ENCODE data around the gene ARL2.

The ARL2 gene

GRCh38 chr11:64994318-64994717 is 19.6 kb upstream of the ARL2 start:
- Histone ChIP-seq H3K9me3 (no peaks in the 10 kb centered on the region), H3K4me3 (ENCODE audit: low read depth in 1 of 2, low read length in 1 of 2) (no peak overlapping the region), H3K27ac (no peak overlapping the region), H3K36me3 (no peaks in the 10 kb centered on the region), H3K27me3 (no peaks in the 10 kb centered on the region), H3K4me1 (ENCODE audit: control insufficient read depth in 1 of 2, insufficient read depth in 1 of 2, low read depth in 1 of 2, low read length in 1 of 2) (peaks cover 44 to 59% of the 10 kb centered on the region in 2 experiments)
- no peak for TF ChIP-seq CTCF (IDR thresholded peaks at IDR 0.05)

- H3K27ac ChIP-seq = peak overlapping the region; percentile 72
- H3K27me3 ChIP-seq = no peaks in the 10 kb centered on the region
- peak overlapping the region; percentile 55 to 60 for H3K4me3 ChIP-seq (ENCODE audit: low read depth in 1 of 2, low read length in 1 of 2)
- TF ChIP-seq CTCF (IDR thresholded peaks at IDR 0.05) = no peak
- H3K36me3 ChIP-seq = no peaks in the 10 kb centered on the region
- peaks cover 24 to 39% of the 10 kb centered on the region in 2 experiments for H3K4me1 ChIP-seq (ENCODE audit: control insufficient read depth in 1 of 2, insufficient read depth in 1 of 2, low read depth in 1 of 2, low read length in 1 of 2)
- no peaks in the 10 kb centered on the region for H3K9me3 ChIP-seq
Observed at GRCh38 chr11:64996327-64996709, 17.6 kb upstream of the ARL2 start.

- Histone ChIP-seq H3K4me3 (ENCODE audit: low read depth in 1 of 2, low read length in 1 of 2) (peak within 1 kb of the TSS; percentile 55 to 60), H3K36me3 (no peaks in the 10 kb centered on the region), H3K4me1 (ENCODE audit: control insufficient read depth in 1 of 2, insufficient read depth in 1 of 2, low read depth in 1 of 2, low read length in 1 of 2) (peaks cover 19 to 34% of the 10 kb centered on the region in 2 experiments), H3K27ac (peak within 1 kb of the TSS; percentile 72), H3K27me3 (no peaks in the 10 kb centered on the region), H3K9me3 (no peaks in the 10 kb centered on the region)
- peak; percentile 73 for TF ChIP-seq CTCF (IDR thresholded peaks at IDR 0.05)
Observed at GRCh38 chr11:64996710-64997380, 17.1 kb upstream of the ARL2 start, which contains the start of gene BATF2. BATF2 (minus strand) TSS chr11:64996971; CDS start chr11:64996914, 57 bp downstream.

GRCh38 chr11:64998141-64998540 is 15.8 kb upstream of the ARL2 start:
- Histone ChIP-seq H3K4me3 (ENCODE audit: low read depth in 1 of 2, low read length in 1 of 2) (no peak overlapping the region), H3K27ac (no peak overlapping the region), H3K4me1 (ENCODE audit: control insufficient read depth in 1 of 2, insufficient read depth in 1 of 2, low read depth in 1 of 2, low read length in 1 of 2) (peaks cover 14 to 27% of the 10 kb centered on the region in 2 experiments), H3K27me3 (no peaks in the 10 kb centered on the region), H3K36me3 (no peaks in the 10 kb centered on the region), H3K9me3 (no peaks in the 10 kb centered on the region)
- no peak for TF ChIP-seq CTCF (IDR thresholded peaks at IDR 0.05)

- H3K4me1 ChIP-seq (ENCODE audit: control insufficient read depth in 1 of 2, insufficient read depth in 1 of 2, low read depth in 1 of 2, low read length in 1 of 2) = peaks cover 14 to 27% of the 10 kb centered on the region in 2 experiments
- H3K27ac ChIP-seq = no peak overlapping the region
- H3K4me3 ChIP-seq (ENCODE audit: low read depth in 1 of 2, low read length in 1 of 2) = no peak overlapping the region
- no peak for TF ChIP-seq CTCF (IDR thresholded peaks at IDR 0.05)
- H3K9me3 ChIP-seq = no peaks in the 10 kb centered on the region
- no peaks in the 10 kb centered on the region for H3K36me3 ChIP-seq
- no peaks in the 10 kb centered on the region for H3K27me3 ChIP-seq
Observed at GRCh38 chr11:64998690-64999431, 15.1 kb upstream of the ARL2 start.

All from neutrophil (primary cell).